IMR-90 (cell line): Measurements from ENCODE around the gene DUSP22. TPM values are rescaled to one million over a fixed set of nuclear protein-coding genes. Genes with fewer than 3 reads are reported as not detected.

ENCODE experiments used
- ATAC-seq: fragments of 200-7000 bp; cut with Tn5 transposase; 2 replicates; pipeline ENCODE4 v1.9.1; 2020; ENCODE audit warnings: low read depth, mild to moderate bottlenecking, moderate library complexity
- BruUV-seq: library from RNA; stranded (reverse); fragments of 400-500 nt; replicated peaks from 2 replicates; lab custom pipeline; 2021; lab: Mats Ljungman, UMichigan
- CTCF ChIA-PET: fragments of 300-600 bp; formaldehyde crosslinking; extraction: SDS; loops from one replicate; lab custom pipeline; 2021; ENCODE audit warnings: antibody characterized with exemption; lab: Yijun Ruan, JAX
- POLR2A ChIA-PET: fragments of 300-600 bp; sonication (Branson Sonifier 250); formaldehyde crosslinking; loops from one replicate; lab custom pipeline; 2022; ENCODE audit warnings: antibody characterized with exemption; ENCODE audit not compliant: unreplicated experiment; lab: Charles Lee
- DNase-seq: peaks from one replicate; pipeline ENCODE4 v3.0.0; 2013
- H2AFZ ChIP-seq: replicated peaks from 2 replicates; pipeline ENCODE3; 2013; ENCODE audit warnings: low read length, mild to moderate bottlenecking; ENCODE audit not compliant: poor library complexity
- H2AK5ac ChIP-seq: 2 replicates; pipeline ENCODE4 v1.6.1; 2013; ENCODE audit warnings: low read depth, low read length, inconsistent platforms
- H2AK9ac ChIP-seq: replicated peaks from 2 replicates; pipeline ENCODE3; 2013; ENCODE audit warnings: mild to moderate bottlenecking, low read depth, low read length, moderate library complexity; ENCODE audit not compliant: poor library complexity
- H2BK120ac ChIP-seq: 2 replicates; pipeline ENCODE4 v1.6.1; 2013; ENCODE audit warnings: low read depth, low read length, inconsistent platforms
- H2BK15ac ChIP-seq: 3 replicates; pipeline ENCODE4 v1.6.1; 2013; ENCODE audit warnings: low read depth, low read length, inconsistent platforms
- H2BK20ac ChIP-seq: 2 replicates; pipeline ENCODE4 v1.6.1; 2013; ENCODE audit warnings: low read depth, mild to moderate bottlenecking, inconsistent platforms, low read length, moderate library complexity
- H2BK5ac ChIP-seq: 2 replicates; pipeline ENCODE4 v1.6.1; 2013; ENCODE audit warnings: mild to moderate bottlenecking, low read depth, low read length, inconsistent platforms; ENCODE audit not compliant: poor library complexity, severe bottlenecking
- H3K14ac ChIP-seq: replicated peaks from 2 replicates; pipeline ENCODE4 v1.6.1; 2013; ENCODE audit warnings: low read depth, low read length, inconsistent platforms
- H3K18ac ChIP-seq: 2 replicates; pipeline ENCODE4 v1.6.1; 2013; ENCODE audit warnings: low read depth, low read length, control low read depth
- H3K23ac ChIP-seq: 2 replicates; pipeline ENCODE4 v1.6.1; 2013; ENCODE audit warnings: low read depth, low read length, inconsistent platforms
- H3K27ac ChIP-seq: 2 replicates; pipeline ENCODE4 v1.5.1; 2013; ENCODE audit warnings: mild to moderate bottlenecking, control low read depth, low read length; ENCODE audit not compliant: insufficient read depth
- H3K27me3 ChIP-seq: 2 replicates; pipeline ENCODE4 v1.6.1; 2013; ENCODE audit warnings: low read length; ENCODE audit not compliant: control insufficient read depth, insufficient read depth
- H3K36me3 ChIP-seq: 2 replicates; pipeline ENCODE4 v1.6.1; 2013; ENCODE audit warnings: low read length, mixed read lengths; ENCODE audit not compliant: control insufficient read depth, insufficient read depth
- H3K4ac ChIP-seq: 2 replicates; pipeline ENCODE4 v1.6.1; 2013; ENCODE audit warnings: low read depth, low read length, inconsistent platforms
- H3K4me1 ChIP-seq: 2 replicates; pipeline ENCODE4 v1.6.1; 2013; ENCODE audit warnings: low read length, mixed read lengths; ENCODE audit not compliant: control insufficient read depth, insufficient read depth
- H3K4me2 ChIP-seq: 2 replicates; pipeline ENCODE4 v1.6.1; 2013; ENCODE audit warnings: low read depth, mild to moderate bottlenecking, control low read depth, low read length, moderate library complexity
- H3K4me3 ChIP-seq: 2 replicates; pipeline ENCODE4 v1.5.1; 2013; ENCODE audit warnings: low read depth, mild to moderate bottlenecking, control low read depth, low read length, moderate library complexity; ENCODE audit not compliant: insufficient read depth
- H3K56ac ChIP-seq: 2 replicates; pipeline ENCODE4 v1.6.1; 2013; ENCODE audit warnings: low read length, inconsistent platforms; ENCODE audit not compliant: insufficient read depth; ENCODE audit errors: extremely low read depth
- H3K79me1 ChIP-seq, 2 experiments: 2 replicates each; pipeline ENCODE4 v1.6.1; 2013; ENCODE audit warnings: low read length in 2 of 2, inconsistent platforms in 1 of 2, low read depth in 1 of 2
- H3K9ac ChIP-seq: 2 replicates; pipeline ENCODE4 v1.6.1; 2013; ENCODE audit warnings: low read depth, low read length, control low read depth
- H3K9me1 ChIP-seq: 2 replicates; pipeline ENCODE4 v1.6.1; 2013; ENCODE audit warnings: low read length, inconsistent platforms; ENCODE audit not compliant: insufficient read depth
- H3K9me3 ChIP-seq: 2 replicates; pipeline ENCODE4 v1.6.1; 2013; ENCODE audit warnings: low read length; ENCODE audit not compliant: control insufficient read depth, insufficient read depth
- H4K20me1 ChIP-seq: 2 replicates; pipeline ENCODE4 v1.6.1; 2013; ENCODE audit warnings: low read length, inconsistent platforms; ENCODE audit not compliant: insufficient read depth
- H4K5ac ChIP-seq: 2 replicates; pipeline ENCODE4 v1.6.1; 2013; ENCODE audit warnings: mild to moderate bottlenecking, low read depth, low read length, control low read depth
- H4K8ac ChIP-seq, 2 experiments: 2 replicates each; pipeline ENCODE4 v1.6.1; 2013; ENCODE audit warnings: low read depth in 2 of 2, low read length in 2 of 2, control low read depth in 1 of 2, inconsistent platforms in 1 of 2
- H4K91ac ChIP-seq: 2 replicates; pipeline ENCODE4 v1.6.1; 2013; ENCODE audit warnings: low read depth, low read length, inconsistent platforms; ENCODE audit not compliant: insufficient read depth
- CEBPB ChIP-seq: IDR thresholded peaks from 2 replicates; pipeline ENCODE4 v1.6.1; 2012; ENCODE audit warnings: low read depth, low read length, improper control_type of control experiment
- CHD1 ChIP-seq: IDR thresholded peaks from 2 replicates; pipeline ENCODE4 v1.6.1; 2012; ENCODE audit warnings: low read depth, low read length, improper control_type of control experiment
- FOS ChIP-seq: fragments of 150-350 bp; IDR thresholded peaks from 2 replicates; pipeline ENCODE4 v1.6.1; 2016; ENCODE audit warnings: low read depth, low read length
- MAFK ChIP-seq: IDR thresholded peaks from 2 replicates; pipeline ENCODE4 v1.6.1; 2012; ENCODE audit warnings: low read depth, low read length, improper control_type of control experiment
- NFE2L2 ChIP-seq: fragments of 150-350 bp; IDR thresholded peaks from 2 replicates; pipeline ENCODE4 v1.6.1; 2016; ENCODE audit warnings: low read depth, mild to moderate bottlenecking, low read length
- RFX5 ChIP-seq: IDR thresholded peaks from 2 replicates; pipeline ENCODE4 v1.8.0; 2012; ENCODE audit warnings: low read depth, mild to moderate bottlenecking, low read length, moderate library complexity
- WGBS, 2 experiments: methylation state at CpG; one replicate each; pipeline versions ENCODE4 v1.1.5 to v1.1.7; 2013; ENCODE audit warnings: missing lambda C conversion rate in 2 of 2; ENCODE audit not compliant: insufficient read length in 1 of 2; ENCODE audit errors: extremely low coverage in 2 of 2; 5-methylcytosine and 5-hydroxymethylcytosine counted together
- dilution Hi-C: fragments of 300-500 bp; cut with HindIII; formaldehyde crosslinking; loops from one replicate; pipeline ENCODE4 v1.14.3; 2018; ENCODE audit warnings: low sequenced_read_pairs; ENCODE audit not compliant: unreplicated experiment
- in situ Hi-C: fragments of 300-500 bp; cut with MboI; formaldehyde crosslinking; loops from 3 replicates; pipeline ENCODE4 v1.14.3; 2019; ENCODE audit warnings: low sequenced_read_pairs, inconsistent platforms, mixed read lengths
- intact Hi-C: fragments of 100-400 bp; cut with micrococcal nuclease; formaldehyde crosslinking; loops from 2 replicates; pipeline ENCODE4 v1.10.0; 2022
- polyA plus RNA-seq, 3 experiments: library from polyadenylated mRNA; depleted of rRNA; stranded (reverse); fragments of >200 nt; gene quantifications; 2 replicates each; pipeline ENCODE4 v1.2.3, GENCODE V29; 2012; ENCODE audit warnings: low replicate concordance in 1 of 3
- total RNA-seq: library from RNA; depleted of rRNA; stranded (reverse); fragments of >200 nt; gene quantifications from 2 replicates; pipeline ENCODE4 v1.2.3, GENCODE V29; 2012
- TF ChIP-seq, protein P1 (sequence below): conservative IDR thresholded peaks from 2 replicates; pipeline ENCODE4 v1.5.1; 2012; ENCODE audit warnings: mild to moderate bottlenecking, low read depth, low read length, improper control_type of control experiment

DUSP22 gene
- total and polyA plus RNA-seq, 2 of the 4 experiments (the other 2 are of a cell fraction), result 7.1 to 8.2 TPM

- no peak overlapping the region for H2BK120ac ChIP-seq
- no peak overlapping the region for H4K91ac ChIP-seq
- H3K14ac ChIP-seq, result no peak overlapping the region
- BruUV-seq, result no TSS peak
- H3K36me3 ChIP-seq, result no peaks in the 10 kb centered on the region
- peak overlapping the region; percentile 1 for H2AK9ac ChIP-seq
- no peak overlapping the region for H2AK5ac ChIP-seq
- peaks cover 2% of the 10 kb centered on the region; the same call in 1 of the 2 replicates for H3K9me3 ChIP-seq
- no peaks in the 10 kb centered on the region; the same call in 1 of the 2 replicates for H3K9me1 ChIP-seq
- no peak overlapping the region; the same call in 1 of the 2 replicates for H3K27ac ChIP-seq
- POLR2A ChIA-PET, result no interaction called here
- H3K18ac ChIP-seq, result no peak overlapping the region
- H3K23ac ChIP-seq, result no peak overlapping the region
- no peak overlapping the region for H4K5ac ChIP-seq
- no peak overlapping the region for H3K9ac ChIP-seq
- in situ Hi-C loops (no loop called here), dilution Hi-C loops (no loop called here), intact Hi-C loops (no loop called here)
- peak; percentile 59 for ATAC-seq
- peak overlapping the region; percentile 47 for H3K4me2 ChIP-seq
- 0 out of 4 replicates have a peak, but pooled peaks cover 0 to 3% of the 10 kb centered on the region in 2 experiments for H3K79me1 ChIP-seq
- H3K56ac ChIP-seq, result no peak overlapping the region
- H2BK5ac ChIP-seq, result no peak overlapping the region
- no peak overlapping the region for H3K4ac ChIP-seq
- no peak overlapping the region for H3K4me3 ChIP-seq
- 36% methylated on average over 8 of the region's 10 CpGs; no CpG with 5 or more reads in 1 of the 2 experiments for WGBS, 2 experiments
- no peak overlapping the region for H2BK20ac ChIP-seq
- CTCF ChIA-PET, result no interaction called here
- H2AFZ ChIP-seq, result peak overlapping the region; percentile 5
- H4K8ac ChIP-seq, result no peak overlapping the region
- H3K27me3 ChIP-seq, result no peaks in the 10 kb centered on the region
- DNase-seq, result peak; percentile 35
- TF ChIP-seq MAFK (no peak), CHD1 (no peak), FOS (no peak), NFE2L2 (no peak), CEBPB (no peak), RFX5 (no peak)
- TF ChIP-seq, protein P1, sequence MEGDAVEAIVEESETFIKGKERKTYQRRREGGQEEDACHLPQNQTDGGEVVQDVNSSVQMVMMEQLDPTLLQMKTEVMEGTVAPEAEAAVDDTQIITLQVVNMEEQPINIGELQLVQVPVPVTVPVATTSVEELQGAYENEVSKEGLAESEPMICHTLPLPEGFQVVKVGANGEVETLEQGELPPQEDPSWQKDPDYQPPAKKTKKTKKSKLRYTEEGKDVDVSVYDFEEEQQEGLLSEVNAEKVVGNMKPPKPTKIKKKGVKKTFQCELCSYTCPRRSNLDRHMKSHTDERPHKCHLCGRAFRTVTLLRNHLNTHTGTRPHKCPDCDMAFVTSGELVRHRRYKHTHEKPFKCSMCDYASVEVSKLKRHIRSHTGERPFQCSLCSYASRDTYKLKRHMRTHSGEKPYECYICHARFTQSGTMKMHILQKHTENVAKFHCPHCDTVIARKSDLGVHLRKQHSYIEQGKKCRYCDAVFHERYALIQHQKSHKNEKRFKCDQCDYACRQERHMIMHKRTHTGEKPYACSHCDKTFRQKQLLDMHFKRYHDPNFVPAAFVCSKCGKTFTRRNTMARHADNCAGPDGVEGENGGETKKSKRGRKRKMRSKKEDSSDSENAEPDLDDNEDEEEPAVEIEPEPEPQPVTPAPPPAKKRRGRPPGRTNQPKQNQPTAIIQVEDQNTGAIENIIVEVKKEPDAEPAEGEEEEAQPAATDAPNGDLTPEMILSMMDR, result no peak
- no peaks in the 10 kb centered on the region; the same call in 1 of the 2 replicates for H4K20me1 ChIP-seq
- H2BK15ac ChIP-seq, result no peak overlapping the region
- peaks cover 9% of the 10 kb centered on the region for H3K4me1 ChIP-seq
These were observed 35.3 kb downstream of the DUSP22 start for GRCh38 chr6:327538-328116.
